GM12874 (cell line): Measurements from ENCODE around the gene CLRN1.

Experiments used
- TF ChIP-seq, protein P1 (sequence below): IDR thresholded peaks from 2 replicates; pipeline ENCODE4 v1.5.1; 2011; ENCODE audit warnings: low read depth, mild to moderate bottlenecking, control low read depth, low read length, moderate library complexity; ENCODE audit not compliant: insufficient read depth

CLRN1 gene

DNA sequence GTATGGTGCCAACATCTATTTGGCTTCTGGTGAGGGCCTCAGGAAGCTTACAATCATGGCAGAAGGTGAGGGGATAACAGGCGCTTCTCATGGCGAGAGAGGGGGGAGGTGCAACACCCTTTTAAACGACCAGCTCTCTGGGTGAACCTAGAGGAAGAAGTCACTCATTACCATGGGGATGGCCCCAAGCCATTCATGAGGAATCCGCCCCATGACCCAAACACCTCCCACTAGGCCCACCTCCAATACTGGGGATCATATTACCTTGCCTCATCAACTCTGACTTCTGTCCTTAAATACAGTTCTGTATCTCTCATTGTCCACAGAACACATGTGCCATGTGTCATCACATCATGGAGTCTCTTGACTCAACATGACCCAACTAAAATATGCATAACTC lies 37.5 kb upstream of the CLRN1 start:
- TF ChIP-seq, protein P1, sequence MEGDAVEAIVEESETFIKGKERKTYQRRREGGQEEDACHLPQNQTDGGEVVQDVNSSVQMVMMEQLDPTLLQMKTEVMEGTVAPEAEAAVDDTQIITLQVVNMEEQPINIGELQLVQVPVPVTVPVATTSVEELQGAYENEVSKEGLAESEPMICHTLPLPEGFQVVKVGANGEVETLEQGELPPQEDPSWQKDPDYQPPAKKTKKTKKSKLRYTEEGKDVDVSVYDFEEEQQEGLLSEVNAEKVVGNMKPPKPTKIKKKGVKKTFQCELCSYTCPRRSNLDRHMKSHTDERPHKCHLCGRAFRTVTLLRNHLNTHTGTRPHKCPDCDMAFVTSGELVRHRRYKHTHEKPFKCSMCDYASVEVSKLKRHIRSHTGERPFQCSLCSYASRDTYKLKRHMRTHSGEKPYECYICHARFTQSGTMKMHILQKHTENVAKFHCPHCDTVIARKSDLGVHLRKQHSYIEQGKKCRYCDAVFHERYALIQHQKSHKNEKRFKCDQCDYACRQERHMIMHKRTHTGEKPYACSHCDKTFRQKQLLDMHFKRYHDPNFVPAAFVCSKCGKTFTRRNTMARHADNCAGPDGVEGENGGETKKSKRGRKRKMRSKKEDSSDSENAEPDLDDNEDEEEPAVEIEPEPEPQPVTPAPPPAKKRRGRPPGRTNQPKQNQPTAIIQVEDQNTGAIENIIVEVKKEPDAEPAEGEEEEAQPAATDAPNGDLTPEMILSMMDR = no peak

DNA sequence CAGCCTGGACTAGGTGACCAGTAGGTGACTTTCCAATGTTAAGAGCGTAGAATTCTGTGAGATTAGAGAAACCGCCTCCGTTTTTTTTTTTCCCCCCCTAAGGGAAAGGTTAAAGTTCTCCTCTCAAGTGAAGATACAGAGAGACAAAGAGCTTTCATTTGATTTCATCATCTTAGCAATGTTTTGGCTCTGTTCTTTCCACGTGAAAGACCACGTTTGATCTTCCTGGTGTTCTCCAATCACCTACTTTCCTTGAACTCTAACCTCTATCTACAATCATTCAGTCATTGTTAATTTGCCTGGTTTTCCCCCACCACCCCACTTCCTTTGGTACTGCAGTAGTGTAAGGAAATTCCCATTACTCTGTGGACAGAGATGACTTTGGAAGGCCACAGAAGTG lies 36.9 kb upstream of the CLRN1 start:
- TF ChIP-seq, protein P1 = no peak

DNA sequence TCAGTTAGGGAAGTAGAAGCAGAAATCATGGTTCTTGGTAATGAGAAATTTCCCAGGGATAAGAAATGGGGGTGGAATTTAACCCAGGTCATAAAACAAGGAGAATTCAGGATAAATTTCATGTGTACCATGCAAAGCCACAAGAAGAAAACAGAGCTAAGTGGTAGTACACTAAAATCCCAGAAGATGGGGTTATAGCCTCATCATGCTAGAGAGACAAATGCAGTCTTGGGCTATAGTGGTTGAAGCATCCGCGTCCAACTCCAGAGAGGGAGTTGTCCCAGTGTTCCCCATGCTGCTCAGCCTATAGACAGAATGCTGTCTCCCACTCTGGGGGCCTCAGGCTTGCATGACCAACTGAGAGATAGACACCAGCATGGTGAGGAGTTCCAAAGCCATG lies 36.2 kb upstream of the CLRN1 start:
- TF ChIP-seq, protein P1 = no peak

DNA sequence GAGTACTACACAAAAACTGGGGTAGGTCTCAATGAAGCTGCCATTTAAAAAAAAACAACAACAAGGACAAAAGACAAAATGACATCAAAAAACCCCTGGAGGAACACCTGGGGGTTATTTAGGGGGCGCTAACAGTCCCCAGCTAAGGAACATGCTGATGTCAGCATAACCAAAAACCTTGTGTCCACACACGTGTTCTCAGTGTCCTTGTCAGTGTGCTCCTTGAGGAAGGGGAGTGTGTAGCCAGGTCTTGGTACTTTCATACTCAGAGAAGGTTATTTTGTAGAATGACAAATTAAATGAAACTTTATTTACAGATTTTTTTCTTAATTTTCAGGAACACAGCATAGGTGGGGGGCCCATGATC lies 31.2 kb upstream of the CLRN1 start:
- TF ChIP-seq, protein P1 = no peak

DNA sequence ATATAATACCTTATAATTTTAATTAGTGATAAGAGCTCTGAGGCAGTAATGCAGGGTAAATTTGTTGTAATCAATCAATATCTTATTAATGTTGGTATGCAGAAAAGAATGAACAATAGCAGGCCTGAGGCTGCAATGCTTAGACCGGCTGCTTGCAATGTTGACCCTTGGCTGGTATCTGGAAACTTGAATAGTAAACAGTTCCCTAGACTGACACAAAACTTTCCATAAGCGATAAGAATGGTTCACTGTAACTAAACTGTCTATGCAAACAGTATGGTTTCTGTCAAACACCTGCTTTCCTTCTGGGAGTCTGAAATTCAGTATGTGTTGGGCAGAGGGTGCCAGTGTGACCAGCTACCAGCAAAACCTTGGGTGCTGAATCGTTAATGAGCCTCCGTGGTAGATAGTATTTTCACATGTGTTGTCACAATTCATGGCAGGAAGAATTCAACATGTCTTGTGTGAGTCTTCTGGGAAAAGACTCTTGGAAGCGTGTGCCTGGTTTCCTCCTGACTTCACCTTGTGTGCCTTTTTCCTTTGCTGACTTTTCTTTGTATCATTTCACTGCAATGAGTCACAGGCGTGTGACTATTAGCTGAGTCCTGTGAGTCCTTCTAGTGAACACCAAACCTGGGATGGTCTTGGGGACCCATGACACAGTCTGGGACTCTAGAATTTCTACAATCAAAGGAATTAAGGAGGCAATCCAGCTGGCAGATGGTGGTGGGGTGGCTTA lies 30.7 kb upstream of the CLRN1 start:
- TF ChIP-seq, protein P1 = no peak

DNA sequence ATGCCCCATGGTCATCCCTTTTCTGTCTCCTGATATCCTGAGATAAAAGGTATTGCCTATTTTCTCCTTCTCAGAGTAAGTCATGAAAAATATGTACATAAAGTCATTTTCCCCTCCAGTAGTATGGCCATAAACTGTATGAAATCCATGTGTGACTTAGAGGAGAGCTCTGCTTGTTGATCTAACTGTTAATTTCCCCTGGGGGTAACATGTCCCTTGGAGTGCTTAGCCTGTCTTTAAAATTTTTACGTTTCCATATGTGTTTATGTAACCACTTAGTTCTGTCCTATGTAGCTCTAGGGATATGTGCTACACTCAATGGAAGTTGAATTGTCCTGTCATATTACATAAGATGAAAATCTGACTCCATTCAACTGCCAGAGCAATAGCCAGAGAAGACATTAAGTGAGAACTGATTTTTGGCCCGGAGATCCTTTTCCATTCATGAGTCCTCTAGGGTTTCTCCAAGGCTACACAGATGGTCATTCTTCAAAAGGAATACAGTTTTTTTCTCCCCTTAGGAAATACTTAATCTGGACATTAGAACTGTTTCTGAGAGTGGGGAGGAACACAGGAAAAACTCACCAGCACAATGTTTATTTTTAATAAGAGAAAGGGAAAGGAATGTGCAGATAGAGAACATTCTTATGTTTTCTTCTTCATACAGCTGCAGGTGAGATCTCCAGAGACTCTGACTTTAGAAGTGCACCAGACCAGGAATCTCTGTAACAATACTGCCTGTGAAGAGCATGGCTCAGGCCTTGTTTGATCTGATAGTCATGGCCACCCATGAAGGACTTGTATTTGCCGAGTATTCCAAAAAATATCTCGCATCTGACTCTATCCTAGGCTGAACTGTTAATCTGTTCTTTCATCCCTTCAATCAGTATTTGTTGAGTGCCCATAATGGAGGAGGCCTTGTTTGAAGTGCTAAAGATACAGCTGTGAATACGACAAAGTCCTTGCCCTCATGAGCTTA lies 29.8 kb upstream of the CLRN1 start:
- TF ChIP-seq, protein P1 = no peak

DNA sequence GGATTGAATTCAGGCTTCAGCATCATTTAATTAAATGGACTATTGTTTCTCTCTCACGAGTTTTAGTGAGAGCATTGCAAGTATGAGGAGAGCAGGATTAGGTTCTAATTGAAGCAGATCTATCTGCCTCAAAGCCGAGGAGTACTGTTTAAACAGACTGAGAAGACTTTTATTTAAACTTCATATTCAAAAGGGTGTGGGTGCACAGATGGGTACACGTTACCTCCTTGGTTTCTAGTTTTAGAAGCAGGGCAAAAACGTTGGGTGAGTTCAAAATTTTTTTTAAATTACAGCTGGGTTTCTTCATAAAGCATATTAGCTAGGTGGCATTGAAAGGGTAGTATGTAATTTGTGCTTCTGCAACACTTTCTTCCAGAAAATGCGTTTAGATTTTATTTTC lies 26.5 kb upstream of the CLRN1 start:
- TF ChIP-seq, protein P1 = no peak
